Measurements from ENCODE around the gene CYSTM1.

CYSTM1 gene

GRCh38 chr5:140230373-140230772 is 55.4 kb downstream of the CYSTM1 start:
- TF ChIP-seq CTCF (conservative IDR thresholded peaks at IDR 0.05; ENCODE audit: low read depth): no peak
- no peak for DNase-seq (ENCODE audit: low spot score)
- ChIA-PET POLR2A (ENCODE audit: low non-redundant PET) (no interaction called here), CTCF (no interaction called here)
- H3K27ac ChIP-seq: no peak overlapping the region

GRCh38 chr5:140232731-140233130 is 57.7 kb downstream of the CYSTM1 start:
- ChIA-PET POLR2A (ENCODE audit: low non-redundant PET) (interaction anchor here (1.1 kb wide), 1 partner anchor 114 kb away, joined by 3 read pairs; the partner anchor contains the start of gene HBEGF), CTCF (interaction anchor here (0.6 kb wide), 1 partner anchor 452 kb away, joined by 5 read pairs; no protein-coding TSS in a partner anchor)
- DNase-seq (ENCODE audit: low spot score): no peak
- H3K27ac ChIP-seq: no peak overlapping the region
- no peak for TF ChIP-seq CTCF (conservative IDR thresholded peaks at IDR 0.05; ENCODE audit: low read depth)

GRCh38 chr5:140234377-140234989 is 59.5 kb downstream of the CYSTM1 start:
- no peak for DNase-seq (ENCODE audit: low spot score)
- ChIA-PET POLR2A (ENCODE audit: low non-redundant PET) (no interaction called here), CTCF (interaction anchor here (0.6 to 0.7 kb wide), 2 partner anchors 88 to 146 kb away, joined by 3 to 6 read pairs; no protein-coding TSS in a partner anchor)
- TF ChIP-seq CTCF (conservative IDR thresholded peaks at IDR 0.05; ENCODE audit: low read depth): no peak
- H3K27ac ChIP-seq: no peak overlapping the region

- peak overlapping the region; percentile 87 for H3K27ac ChIP-seq
- ChIA-PET CTCF (interaction anchor here (0.6 to 1.5 kb wide), 10 partner anchors 9 to 388 kb away, joined by 3 to 5 read pairs (median 3); no protein-coding TSS in a partner anchor), POLR2A (ENCODE audit: low non-redundant PET) (interaction anchor here (0.6 kb wide), 1 partner anchor 115 kb away, joined by 8 read pairs; no protein-coding TSS in a partner anchor)
- peak; percentile 46 for DNase-seq (ENCODE audit: low spot score)
- TF ChIP-seq CTCF (conservative IDR thresholded peaks at IDR 0.05; ENCODE audit: low read depth): no peak
These were observed 61.0 kb downstream of the CYSTM1 start for GRCh38 chr5:140235791-140236551.

- DNase-seq (ENCODE audit: low spot score): no peak
- no peak for TF ChIP-seq CTCF (conservative IDR thresholded peaks at IDR 0.05; ENCODE audit: low read depth)
- POLR2A ChIA-PET (ENCODE audit: low non-redundant PET): interaction anchor here (0.7 kb wide), 1 partner anchor 110 kb away, joined by 3 read pairs; no protein-coding TSS in a partner anchor
- H3K27ac ChIP-seq: peak overlapping the region; percentile 87
- CTCF ChIA-PET: interaction anchor here (0.5 to 1.5 kb wide), 8 partner anchors 8 to 454 kb away, joined by 3 to 5 read pairs (median 4); no protein-coding TSS in a partner anchor
These were observed 62.1 kb downstream of the CYSTM1 start for GRCh38 chr5:140236891-140237598.

DNA sequence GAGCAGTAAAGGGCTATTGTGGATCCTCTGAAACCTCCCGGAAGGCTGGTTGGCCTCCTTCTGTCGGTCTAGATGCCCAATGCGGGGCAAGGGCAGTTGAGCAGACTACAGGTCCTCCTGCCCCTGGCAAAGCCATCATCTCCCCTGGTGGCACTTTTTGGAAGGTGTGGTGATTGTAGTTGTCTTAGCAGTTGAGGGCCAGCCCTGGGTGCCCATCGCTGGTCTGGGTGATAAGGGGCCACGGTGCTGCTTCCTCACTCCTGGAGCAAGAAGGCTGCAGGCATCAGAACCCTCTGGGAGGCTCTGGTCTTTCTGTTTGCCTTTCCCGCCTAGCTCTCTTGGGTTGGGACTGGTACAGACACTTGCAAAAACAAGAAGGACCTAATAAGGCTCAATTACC is 63.8 kb downstream of the CYSTM1 start:
- no peak for DNase-seq (ENCODE audit: low spot score)
- TF ChIP-seq CTCF (conservative IDR thresholded peaks at IDR 0.05; ENCODE audit: low read depth): no peak
- CTCF ChIA-PET: interaction anchor here (0.5 to 1.1 kb wide), 2 partner anchors 28 to 38 kb away, joined by 4 to 7 read pairs; no protein-coding TSS in a partner anchor
- POLR2A ChIA-PET (ENCODE audit: low non-redundant PET): interaction anchor here (0.6 kb wide), 1 partner anchor 792 kb away, joined by 3 read pairs; no protein-coding TSS in a partner anchor
- H3K27ac ChIP-seq: peak overlapping the region; percentile 87
